IMR-90 (cell line): ENCODE data around the gene MRS2. TPM values are rescaled to one million over a fixed set of nuclear protein-coding genes. Genes with fewer than 3 reads are reported as not detected.

Experiments used
- ATAC-seq: fragments of 200-7000 bp; cut with Tn5 transposase; 2 replicates; pipeline ENCODE4 v1.9.1; 2020; ENCODE audit warnings: low read depth, mild to moderate bottlenecking, moderate library complexity
- BruUV-seq: library from RNA; stranded (reverse); fragments of 400-500 nt; replicated peaks from 2 replicates; lab custom pipeline; 2021; lab: Mats Ljungman, UMichigan
- CTCF ChIA-PET: fragments of 300-600 bp; formaldehyde crosslinking; extraction: SDS; loops from one replicate; lab custom pipeline; 2021; ENCODE audit warnings: antibody characterized with exemption; lab: Yijun Ruan, JAX
- POLR2A ChIA-PET: fragments of 300-600 bp; sonication (Branson Sonifier 250); formaldehyde crosslinking; loops from one replicate; lab custom pipeline; 2022; ENCODE audit warnings: antibody characterized with exemption; ENCODE audit not compliant: unreplicated experiment; lab: Charles Lee
- DNase-seq: peaks from one replicate; pipeline ENCODE4 v3.0.0; 2013
- H2AFZ ChIP-seq: replicated peaks from 2 replicates; pipeline ENCODE3; 2013; ENCODE audit warnings: low read length, mild to moderate bottlenecking; ENCODE audit not compliant: poor library complexity
- H2AK5ac ChIP-seq: 2 replicates; pipeline ENCODE4 v1.6.1; 2013; ENCODE audit warnings: low read depth, low read length, inconsistent platforms
- H2AK9ac ChIP-seq: replicated peaks from 2 replicates; pipeline ENCODE3; 2013; ENCODE audit warnings: mild to moderate bottlenecking, low read depth, low read length, moderate library complexity; ENCODE audit not compliant: poor library complexity
- H2BK120ac ChIP-seq: 2 replicates; pipeline ENCODE4 v1.6.1; 2013; ENCODE audit warnings: low read depth, low read length, inconsistent platforms
- H2BK15ac ChIP-seq: 3 replicates; pipeline ENCODE4 v1.6.1; 2013; ENCODE audit warnings: low read depth, low read length, inconsistent platforms
- H2BK20ac ChIP-seq: 2 replicates; pipeline ENCODE4 v1.6.1; 2013; ENCODE audit warnings: low read depth, mild to moderate bottlenecking, inconsistent platforms, low read length, moderate library complexity
- H2BK5ac ChIP-seq: 2 replicates; pipeline ENCODE4 v1.6.1; 2013; ENCODE audit warnings: mild to moderate bottlenecking, low read depth, low read length, inconsistent platforms; ENCODE audit not compliant: poor library complexity, severe bottlenecking
- H3K14ac ChIP-seq: replicated peaks from 2 replicates; pipeline ENCODE4 v1.6.1; 2013; ENCODE audit warnings: low read depth, low read length, inconsistent platforms
- H3K18ac ChIP-seq: 2 replicates; pipeline ENCODE4 v1.6.1; 2013; ENCODE audit warnings: low read depth, low read length, control low read depth
- H3K23ac ChIP-seq: 2 replicates; pipeline ENCODE4 v1.6.1; 2013; ENCODE audit warnings: low read depth, low read length, inconsistent platforms
- H3K27ac ChIP-seq: 2 replicates; pipeline ENCODE4 v1.5.1; 2013; ENCODE audit warnings: mild to moderate bottlenecking, control low read depth, low read length; ENCODE audit not compliant: insufficient read depth
- H3K27me3 ChIP-seq: 2 replicates; pipeline ENCODE4 v1.6.1; 2013; ENCODE audit warnings: low read length; ENCODE audit not compliant: control insufficient read depth, insufficient read depth
- H3K36me3 ChIP-seq: 2 replicates; pipeline ENCODE4 v1.6.1; 2013; ENCODE audit warnings: low read length, mixed read lengths; ENCODE audit not compliant: control insufficient read depth, insufficient read depth
- H3K4ac ChIP-seq: 2 replicates; pipeline ENCODE4 v1.6.1; 2013; ENCODE audit warnings: low read depth, low read length, inconsistent platforms
- H3K4me1 ChIP-seq: 2 replicates; pipeline ENCODE4 v1.6.1; 2013; ENCODE audit warnings: low read length, mixed read lengths; ENCODE audit not compliant: control insufficient read depth, insufficient read depth
- H3K4me2 ChIP-seq: 2 replicates; pipeline ENCODE4 v1.6.1; 2013; ENCODE audit warnings: low read depth, mild to moderate bottlenecking, control low read depth, low read length, moderate library complexity
- H3K4me3 ChIP-seq: 2 replicates; pipeline ENCODE4 v1.5.1; 2013; ENCODE audit warnings: low read depth, mild to moderate bottlenecking, control low read depth, low read length, moderate library complexity; ENCODE audit not compliant: insufficient read depth
- H3K56ac ChIP-seq: 2 replicates; pipeline ENCODE4 v1.6.1; 2013; ENCODE audit warnings: low read length, inconsistent platforms; ENCODE audit not compliant: insufficient read depth; ENCODE audit errors: extremely low read depth
- H3K79me1 ChIP-seq, 2 experiments: 2 replicates each; pipeline ENCODE4 v1.6.1; 2013; ENCODE audit warnings: low read length in 2 of 2, inconsistent platforms in 1 of 2, low read depth in 1 of 2
- H3K9ac ChIP-seq: 2 replicates; pipeline ENCODE4 v1.6.1; 2013; ENCODE audit warnings: low read depth, low read length, control low read depth
- H3K9me1 ChIP-seq: 2 replicates; pipeline ENCODE4 v1.6.1; 2013; ENCODE audit warnings: low read length, inconsistent platforms; ENCODE audit not compliant: insufficient read depth
- H3K9me3 ChIP-seq: 2 replicates; pipeline ENCODE4 v1.6.1; 2013; ENCODE audit warnings: low read length; ENCODE audit not compliant: control insufficient read depth, insufficient read depth
- H4K20me1 ChIP-seq: 2 replicates; pipeline ENCODE4 v1.6.1; 2013; ENCODE audit warnings: low read length, inconsistent platforms; ENCODE audit not compliant: insufficient read depth
- H4K5ac ChIP-seq: 2 replicates; pipeline ENCODE4 v1.6.1; 2013; ENCODE audit warnings: mild to moderate bottlenecking, low read depth, low read length, control low read depth
- H4K8ac ChIP-seq, 2 experiments: 2 replicates each; pipeline ENCODE4 v1.6.1; 2013; ENCODE audit warnings: low read depth in 2 of 2, low read length in 2 of 2, control low read depth in 1 of 2, inconsistent platforms in 1 of 2
- H4K91ac ChIP-seq: 2 replicates; pipeline ENCODE4 v1.6.1; 2013; ENCODE audit warnings: low read depth, low read length, inconsistent platforms; ENCODE audit not compliant: insufficient read depth
- BHLHE40 ChIP-seq: fragments of 150-350 bp; IDR thresholded peaks from 2 replicates; pipeline ENCODE4 v1.6.1; 2016; ENCODE audit warnings: mild to moderate bottlenecking, low read depth, low read length
- CEBPB ChIP-seq: IDR thresholded peaks from 2 replicates; pipeline ENCODE4 v1.6.1; 2012; ENCODE audit warnings: low read depth, low read length, improper control_type of control experiment
- ELK1 ChIP-seq: fragments of 150-350 bp; IDR thresholded peaks from 2 replicates; pipeline ENCODE4 v1.6.1; 2016; ENCODE audit warnings: low read depth, mild to moderate bottlenecking, low read length, moderate library complexity, borderline replicate concordance
- FOS ChIP-seq: fragments of 150-350 bp; IDR thresholded peaks from 2 replicates; pipeline ENCODE4 v1.6.1; 2016; ENCODE audit warnings: low read depth, low read length
- MAFK ChIP-seq: IDR thresholded peaks from 2 replicates; pipeline ENCODE4 v1.6.1; 2012; ENCODE audit warnings: low read depth, low read length, improper control_type of control experiment
- MAZ ChIP-seq: IDR thresholded peaks from 2 replicates; pipeline ENCODE4 v1.6.1; 2012; ENCODE audit warnings: low read depth, mild to moderate bottlenecking, low read length, improper control_type of control experiment, moderate library complexity, borderline replicate concordance
- POLR2A ChIP-seq: IDR thresholded peaks from 2 replicates; pipeline ENCODE4 v1.6.1; 2012; ENCODE audit warnings: mild to moderate bottlenecking, low read depth, low read length
- RAD21 ChIP-seq: IDR thresholded peaks from 2 replicates; pipeline ENCODE4 v1.6.1; 2012; ENCODE audit warnings: low read length, improper control_type of control experiment
- RCOR1 ChIP-seq: IDR thresholded peaks from 2 replicates; pipeline ENCODE4 v1.6.1; 2012; ENCODE audit warnings: mild to moderate bottlenecking, low read length, improper control_type of control experiment; ENCODE audit not compliant: insufficient replicate concordance
- WGBS, 2 experiments: methylation state at CpG; one replicate each; pipeline versions ENCODE4 v1.1.5 to v1.1.7; 2013; ENCODE audit warnings: missing lambda C conversion rate in 2 of 2; ENCODE audit not compliant: insufficient read length in 1 of 2; ENCODE audit errors: extremely low coverage in 2 of 2; 5-methylcytosine and 5-hydroxymethylcytosine counted together
- dilution Hi-C: fragments of 300-500 bp; cut with HindIII; formaldehyde crosslinking; loops from one replicate; pipeline ENCODE4 v1.14.3; 2018; ENCODE audit warnings: low sequenced_read_pairs; ENCODE audit not compliant: unreplicated experiment
- in situ Hi-C: fragments of 300-500 bp; cut with MboI; formaldehyde crosslinking; loops from 3 replicates; pipeline ENCODE4 v1.14.3; 2019; ENCODE audit warnings: low sequenced_read_pairs, inconsistent platforms, mixed read lengths
- intact Hi-C: fragments of 100-400 bp; cut with micrococcal nuclease; formaldehyde crosslinking; loops from 2 replicates; pipeline ENCODE4 v1.10.0; 2022
- polyA plus RNA-seq, 3 experiments: library from polyadenylated mRNA; depleted of rRNA; stranded (reverse); fragments of >200 nt; gene quantifications; 2 replicates each; pipeline ENCODE4 v1.2.3, GENCODE V29; 2012; ENCODE audit warnings: low replicate concordance in 1 of 3
- total RNA-seq: library from RNA; depleted of rRNA; stranded (reverse); fragments of >200 nt; gene quantifications from 2 replicates; pipeline ENCODE4 v1.2.3, GENCODE V29; 2012

The MRS2 gene
- total and polyA plus RNA-seq, 2 of the 4 experiments (the other 2 are of a cell fraction), result 8.8 to 11.1 TPM

GRCh38 chr6:24405262-24405661 lies 2.5 kb downstream of the MRS2 start:
- DNase-seq (no peak), ATAC-seq (no peak)
- BruUV-seq, result no TSS peak
- CTCF ChIA-PET, result interaction anchor here (0.7 to 0.9 kb wide), 2 partner anchors 16 to 25 kb away, joined by 3 to 5 read pairs; no protein-coding TSS in a partner anchor
- POLR2A ChIA-PET, result no interaction called here
- H3K27me3 ChIP-seq, result no peaks in the 10 kb centered on the region
- H2AFZ ChIP-seq, result no peak overlapping the region
- peaks cover 10 to 27% of the 10 kb centered on the region in 2 experiments for H3K79me1 ChIP-seq
- H3K4me1 ChIP-seq, result no peaks in the 10 kb centered on the region; the same call in 1 of the 2 replicates
- no peak overlapping the region for H2BK120ac ChIP-seq
- H3K4me3 ChIP-seq, result no peak overlapping the region
- peaks cover 8% of the 10 kb centered on the region for H3K36me3 ChIP-seq
- no peak overlapping the region for H2AK5ac ChIP-seq
- H3K56ac ChIP-seq, result no peak overlapping the region
- TF ChIP-seq MAZ, result no peak
- no peak for TF ChIP-seq RCOR1
- no peak for TF ChIP-seq MAFK
- TF ChIP-seq POLR2A, result no peak
- TF ChIP-seq CEBPB, result no peak
- TF ChIP-seq BHLHE40, result no peak
- no peak for TF ChIP-seq ELK1
- no peak for TF ChIP-seq FOS
- TF ChIP-seq RAD21, result no peak
- no peaks in the 10 kb centered on the region for H3K9me3 ChIP-seq
- peaks cover 2% of the 10 kb centered on the region; the same call in 1 of the 2 replicates for H3K9me1 ChIP-seq
- no peak overlapping the region for H3K18ac ChIP-seq
- 87% methylated on average over 4 of the region's 5 CpGs; no CpG with 5 or more reads in 1 of the 2 experiments for WGBS, 2 experiments
- no peak overlapping the region for H4K91ac ChIP-seq
- intact Hi-C loops, result no loop called here
- no peak overlapping the region for H2BK20ac ChIP-seq
- no peaks in the 10 kb centered on the region; the same call in 1 of the 2 replicates for H4K20me1 ChIP-seq
- no peak overlapping the region for H3K27ac ChIP-seq
- H2AK9ac ChIP-seq, result no peak overlapping the region
- in situ Hi-C loops, result no loop called here
- H3K14ac ChIP-seq, result no peak overlapping the region
- H4K5ac ChIP-seq, result no peak overlapping the region
- H3K23ac ChIP-seq, result no peak overlapping the region
- dilution Hi-C loops, result no loop called here
- no peak overlapping the region for H3K9ac ChIP-seq
- H4K8ac ChIP-seq, result no peak overlapping the region
- no peak overlapping the region for H2BK5ac ChIP-seq
- no peak overlapping the region for H3K4me2 ChIP-seq
- no peak overlapping the region for H3K4ac ChIP-seq
- H2BK15ac ChIP-seq, result no peak overlapping the region
